ENCODE measurements around the gene CARTPT.

CARTPT gene

DNA sequence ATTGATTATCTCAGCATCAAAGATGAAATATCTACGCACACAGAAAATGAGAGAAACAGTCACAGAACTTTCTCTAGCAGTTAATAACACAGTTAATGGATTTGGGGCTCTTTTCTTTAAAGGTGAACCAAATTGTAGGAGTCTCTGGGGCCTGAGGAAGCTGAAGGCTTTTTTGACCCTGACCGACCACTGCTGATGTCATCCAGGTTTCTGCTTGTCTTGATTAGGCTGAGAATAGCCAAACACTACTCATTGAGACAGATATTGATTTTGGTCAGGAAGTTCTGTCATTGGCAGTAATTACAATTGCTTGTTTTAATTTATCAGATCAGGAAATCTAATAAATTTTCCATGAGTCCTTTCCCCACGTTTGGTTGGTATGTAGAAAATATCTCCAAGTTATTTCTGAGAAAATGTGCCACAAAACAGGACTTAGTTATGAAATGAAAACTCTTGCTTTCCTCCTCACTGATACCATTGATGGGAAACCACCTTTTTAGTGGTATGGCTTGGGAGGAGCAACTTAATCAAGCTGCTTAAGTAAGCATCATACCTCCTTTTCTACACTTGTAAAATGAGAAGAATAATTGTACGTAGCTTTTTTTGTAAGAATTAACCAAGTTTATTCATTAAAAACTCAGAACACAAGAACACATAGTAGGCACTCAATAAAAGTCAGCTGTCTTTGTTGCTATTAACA lies 19.7 kb downstream of the CARTPT start:
- DNase-seq, result no peak

DNA sequence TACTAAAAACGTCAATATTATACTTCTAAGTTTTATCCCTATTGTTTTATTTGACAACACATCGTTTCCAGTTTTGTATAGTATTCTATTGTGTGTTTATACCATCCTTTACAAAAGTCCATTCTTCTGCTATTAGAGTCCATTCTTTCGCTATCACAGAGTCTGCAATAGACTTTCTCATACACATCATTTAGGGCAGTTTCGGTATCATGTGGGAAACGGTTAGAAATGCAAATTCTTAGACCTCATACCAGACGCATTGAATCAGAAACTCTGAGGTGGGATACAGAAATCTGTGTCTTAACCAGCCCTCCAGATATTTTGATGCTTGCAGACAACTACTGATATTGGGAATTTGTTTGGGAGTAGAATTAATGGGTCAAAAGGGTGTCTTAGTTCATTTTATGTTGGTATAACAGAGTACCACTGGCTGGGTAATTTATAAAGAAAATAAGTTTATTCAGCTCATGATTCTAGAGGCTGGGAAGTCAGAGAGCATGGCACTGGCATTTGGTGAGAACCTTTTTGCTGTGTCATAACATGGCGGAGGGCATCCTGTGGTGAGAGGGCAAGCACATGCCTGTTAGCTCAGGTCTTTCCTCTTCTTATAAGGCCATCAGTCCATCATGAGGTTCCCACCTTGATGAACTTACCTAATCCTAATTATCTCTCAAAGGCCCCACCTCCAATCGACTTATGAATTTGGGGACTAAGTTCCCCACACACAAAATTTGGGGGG lies 21.1 kb downstream of the CARTPT start:
- DNase-seq, result no peak

DNA sequence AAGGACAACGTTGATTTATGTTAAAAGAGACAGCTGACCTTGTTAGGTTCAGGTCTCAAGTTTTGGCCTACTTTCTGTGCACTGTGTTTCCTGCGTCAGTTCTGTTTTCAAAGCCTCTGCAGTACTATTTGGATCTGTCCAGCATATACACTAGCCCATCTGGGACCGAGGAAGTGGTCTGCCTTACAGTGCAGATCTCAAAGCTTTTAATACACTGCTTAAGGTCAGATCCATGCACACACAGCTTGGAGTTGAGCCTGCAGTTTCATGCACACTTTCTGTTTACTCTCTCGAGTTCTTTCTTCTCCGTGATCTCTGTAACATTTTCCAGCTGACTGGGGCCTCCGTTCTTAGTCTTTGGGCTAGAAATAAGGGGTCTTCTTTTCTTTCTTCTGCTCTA lies 24.1 kb downstream of the CARTPT start:
- DNase-seq, result no peak

DNA sequence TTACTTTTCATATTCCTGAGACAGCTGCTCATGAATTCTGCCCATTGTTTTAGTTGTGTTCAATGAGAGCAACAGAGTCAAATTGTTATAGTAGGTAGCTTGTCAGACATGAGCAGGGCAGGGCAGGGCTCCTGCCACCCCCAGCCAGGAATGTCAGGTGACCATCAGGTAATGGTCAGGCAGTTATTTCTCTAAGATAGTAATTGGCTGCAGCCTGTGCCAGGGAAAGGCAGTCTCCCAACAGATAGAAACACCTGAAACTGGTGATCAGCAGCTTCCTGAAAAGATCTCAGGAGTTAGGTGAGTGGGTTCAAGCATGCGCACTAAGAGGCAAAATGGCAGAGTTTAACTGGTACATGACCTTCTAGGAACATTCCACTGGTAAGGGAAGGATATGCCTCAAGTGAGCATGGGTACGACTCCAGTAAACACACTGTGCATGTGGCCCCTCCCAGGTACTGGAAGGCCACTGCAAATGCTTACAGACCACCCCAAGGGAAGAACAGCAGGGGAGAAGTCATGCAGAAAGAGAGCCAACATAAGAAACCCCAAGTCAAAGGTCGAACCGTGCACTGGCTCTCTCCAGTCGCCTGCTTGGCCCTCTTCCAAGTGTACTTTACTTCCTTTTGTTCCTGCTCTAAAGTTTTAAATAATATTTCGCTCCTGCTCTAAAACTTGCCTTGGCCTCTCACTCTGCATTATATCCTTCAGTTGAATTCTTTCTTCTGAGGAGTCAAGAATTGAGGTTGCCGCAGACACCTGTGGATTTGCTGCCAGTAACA lies 25.1 kb downstream of the CARTPT start:
- DNase-seq, result no peak

DNA sequence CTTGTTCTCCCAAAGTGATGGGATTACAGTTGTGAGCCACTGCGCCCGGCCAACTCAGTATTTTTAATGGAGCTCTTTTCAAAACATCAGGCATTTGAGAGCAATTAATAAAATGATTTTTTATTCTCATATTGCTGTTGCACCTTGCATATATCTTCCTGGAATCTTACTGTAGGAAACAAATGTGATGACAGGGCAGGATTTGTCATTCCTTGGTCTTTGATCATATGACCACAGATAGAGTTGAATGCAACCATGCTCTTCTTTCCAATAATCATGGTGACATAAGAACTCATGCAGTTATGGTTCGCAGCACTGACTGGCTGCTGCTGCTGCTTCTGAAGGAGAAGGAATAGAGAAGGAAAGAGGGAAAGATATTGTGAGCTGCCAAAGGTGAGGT lies 28.1 kb downstream of the CARTPT start:
- no peak for DNase-seq

DNA sequence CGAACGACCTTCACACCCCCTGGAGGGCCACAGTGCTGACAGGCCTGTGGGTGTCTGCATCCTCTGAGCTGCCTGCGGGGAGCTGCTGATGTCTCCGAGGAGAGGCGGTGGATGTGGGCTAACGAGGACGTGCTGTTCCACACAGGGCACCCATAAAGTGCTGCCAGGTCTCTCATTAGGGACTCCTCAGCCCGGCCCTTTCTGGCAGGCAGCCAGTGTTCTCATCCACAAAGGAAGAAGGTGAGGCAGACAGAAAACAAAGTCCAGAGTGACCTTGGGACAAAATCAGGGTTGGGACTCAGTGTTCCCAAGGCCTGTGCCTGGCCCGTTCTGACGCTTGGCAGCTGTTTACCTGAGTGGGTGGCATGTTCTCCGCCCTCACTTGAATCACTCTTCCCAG lies 29.3 kb downstream of the CARTPT start:
- DNase-seq, result no peak

DNA sequence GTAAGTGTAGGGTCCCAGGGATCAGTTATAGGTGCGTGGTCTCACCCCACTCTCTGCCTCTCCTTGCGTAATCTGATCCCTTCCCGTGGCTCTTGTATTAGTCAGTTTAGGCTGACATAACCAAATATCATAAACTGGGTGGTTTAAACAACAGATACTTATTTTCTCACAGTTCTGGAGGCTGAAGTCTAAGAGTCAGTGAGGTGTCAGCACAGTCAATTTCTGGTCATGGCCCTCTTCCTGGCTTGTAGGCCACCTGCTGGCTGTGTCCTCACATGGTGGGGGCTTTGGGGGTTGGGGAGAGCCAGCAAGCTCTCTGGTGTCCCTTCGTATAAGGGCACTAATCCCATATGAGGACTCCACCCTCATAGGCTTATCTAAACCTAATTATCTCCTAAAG lies 32.3 kb downstream of the CARTPT start:
- DNase-seq, result no peak

DNA sequence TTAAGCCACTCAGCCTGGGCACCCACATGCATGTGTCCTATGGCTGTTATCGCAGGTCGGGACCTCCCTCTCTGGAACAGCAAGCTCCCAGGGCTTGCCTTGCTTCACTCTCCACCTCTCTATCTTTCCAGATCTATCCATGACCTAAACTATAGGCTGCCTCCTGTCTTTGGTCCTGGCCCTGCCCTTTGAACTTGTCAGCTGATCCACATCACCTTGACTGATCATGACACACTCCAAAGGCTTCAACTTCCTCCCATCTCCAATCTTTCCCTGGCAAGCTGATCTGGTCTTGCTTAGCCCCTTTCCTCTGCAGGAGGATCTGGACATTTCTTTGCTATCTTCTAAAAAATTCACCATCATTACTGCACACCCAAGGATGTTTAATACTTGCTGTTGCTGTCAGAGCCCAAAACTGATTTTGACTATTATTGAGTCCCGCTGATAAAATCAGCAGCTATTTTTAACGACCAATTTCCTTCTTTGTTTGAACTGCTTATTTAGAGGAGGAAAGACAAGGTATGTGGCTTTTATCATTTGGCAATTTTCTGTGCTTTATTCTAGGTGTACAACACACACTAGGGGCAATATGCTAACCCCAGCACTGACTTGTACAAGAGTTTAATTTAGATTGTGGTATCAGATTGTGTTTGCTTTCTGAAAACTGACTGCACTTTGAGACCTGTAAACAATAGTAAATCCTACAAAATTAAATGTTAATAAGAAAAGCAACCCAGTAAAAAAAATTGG lies 33.5 kb downstream of the CARTPT start:
- no peak for DNase-seq

DNA sequence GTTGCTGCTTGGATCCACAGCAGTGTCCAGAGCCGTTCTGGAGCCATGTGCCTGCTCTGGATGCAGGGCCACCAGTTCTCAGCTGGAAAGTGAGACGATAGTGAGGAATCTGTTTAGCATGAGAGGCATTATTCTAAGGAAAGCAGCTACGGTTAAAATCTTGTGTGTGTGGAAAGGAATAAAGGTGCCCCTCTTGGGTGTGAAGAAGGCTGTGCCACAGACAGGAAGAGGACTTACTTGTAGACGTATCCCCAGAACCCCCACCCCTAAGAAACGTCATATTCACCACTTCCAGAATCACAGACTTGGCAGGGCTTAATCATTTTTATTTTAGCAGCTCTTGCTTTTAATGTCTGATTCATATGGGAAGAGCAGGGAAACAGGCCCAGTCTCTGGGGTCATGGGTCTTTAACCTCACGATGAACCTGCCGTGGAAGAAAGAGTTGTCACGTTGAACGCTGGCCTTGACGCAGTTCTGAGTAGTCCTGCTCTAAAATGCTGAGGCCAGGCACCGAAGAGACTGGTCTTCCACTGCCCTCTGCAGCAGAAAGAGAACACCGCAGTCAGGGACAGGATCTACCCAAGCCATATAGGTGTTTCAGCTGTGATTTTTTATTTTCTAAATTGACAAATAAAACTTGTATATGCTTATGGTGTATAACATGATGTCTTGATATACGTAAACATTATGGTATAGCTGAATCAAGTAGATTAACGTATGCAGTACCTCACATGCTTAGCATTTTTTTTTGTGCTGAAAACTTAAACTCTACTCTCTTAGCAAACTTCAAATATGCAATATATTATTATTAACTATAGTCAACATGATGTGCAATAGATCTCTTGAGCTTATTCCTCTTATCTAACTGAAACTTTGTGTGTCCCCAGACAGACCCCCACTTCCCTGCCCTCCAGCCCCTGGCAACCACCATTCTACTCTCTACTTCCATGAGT lies 38.8 kb downstream of the CARTPT start:
- peak; percentile 58 for DNase-seq

DNA sequence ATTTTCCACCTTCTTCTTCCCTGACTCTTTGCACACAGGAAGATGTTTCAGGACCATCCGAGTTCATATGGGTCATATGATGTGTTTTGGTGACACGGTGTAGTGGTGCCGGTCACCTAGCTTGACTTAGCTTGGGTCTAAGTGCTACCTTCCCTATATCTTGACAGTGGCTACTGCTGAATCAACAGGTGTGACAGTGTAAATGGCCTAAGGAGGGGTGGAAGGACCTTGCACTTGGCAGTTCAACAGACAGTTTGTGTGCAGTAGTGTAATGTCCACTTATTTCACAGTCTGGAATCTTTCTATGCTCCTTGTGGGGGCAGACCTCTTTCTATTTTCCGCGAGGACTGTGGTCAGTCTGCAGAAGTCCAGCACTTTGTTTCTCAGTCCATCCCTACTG lies 43.8 kb downstream of the CARTPT start:
- DNase-seq, result no peak

DNA sequence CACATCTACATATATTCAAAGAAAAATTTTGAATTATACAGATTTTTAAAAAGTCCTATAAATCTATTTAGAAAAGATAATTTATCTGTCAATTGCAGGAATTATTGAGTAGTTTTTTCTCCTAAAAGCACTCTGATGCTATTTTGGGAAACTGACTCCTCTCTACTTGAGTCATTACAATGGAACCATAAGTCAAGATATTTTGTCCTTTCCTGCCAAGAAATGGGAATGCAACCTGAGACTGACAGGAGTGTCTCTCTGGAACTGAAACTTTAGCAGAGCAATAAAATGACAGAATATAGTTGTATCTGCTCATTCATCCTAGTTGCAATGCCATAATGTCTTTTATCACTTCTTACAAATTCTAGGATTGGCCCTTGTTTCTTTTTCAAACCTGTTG lies 48.6 kb downstream of the CARTPT start:
- DNase-seq, result no peak

DNA sequence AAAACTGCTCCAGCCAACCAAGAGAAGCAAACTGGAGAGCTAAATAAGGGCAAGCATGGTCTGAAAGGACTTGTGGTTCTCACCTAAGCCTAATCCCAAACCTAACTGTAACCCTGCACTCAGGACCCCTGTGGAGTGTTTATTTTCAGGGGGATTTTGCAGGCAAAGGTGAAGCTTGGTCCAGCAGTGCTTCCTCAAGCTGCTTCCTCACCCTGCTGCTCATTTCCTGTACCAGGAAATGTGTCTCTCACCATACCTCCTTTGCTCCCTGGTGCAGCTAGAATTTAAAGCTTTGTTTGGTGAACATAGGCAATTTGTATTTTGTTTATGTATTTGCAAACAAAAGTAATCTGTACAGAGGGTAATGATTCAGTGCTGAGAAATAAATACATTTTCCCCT lies 50.2 kb downstream of the CARTPT start:
- no peak for DNase-seq

DNA sequence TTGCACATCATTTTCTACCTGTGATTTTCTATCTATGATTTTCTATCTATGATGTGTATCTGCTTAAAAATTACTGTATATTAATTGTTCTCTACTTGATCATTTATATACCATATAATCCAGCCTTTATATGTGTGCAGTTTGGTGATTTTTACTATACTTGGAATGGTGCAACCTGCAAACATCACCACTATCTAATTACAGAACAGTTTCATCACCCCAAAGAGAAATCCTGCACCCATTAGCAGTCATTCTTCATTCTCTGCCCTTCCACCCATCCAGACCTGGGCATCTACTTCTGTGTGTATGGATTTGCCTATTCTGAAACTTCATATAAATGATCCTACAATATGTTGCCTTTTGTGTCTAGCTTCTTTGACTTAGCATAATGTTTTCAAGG lies 51.3 kb downstream of the CARTPT start:
- DNase-seq, result no peak

Measured in activated CD8-positive, alpha-beta memory T cell treated with anti-CD3 and anti-CD28 coated beads, Interleukin-2, amount 50 U/mL, for 48 hours (primary cell).